HT-29 (cell line): ENCODE results near the gene GRAMD1C. TPM values are rescaled to one million over a fixed set of nuclear protein-coding genes. Genes with fewer than 3 reads are reported as not detected.
"Not testable (repeated sequence)": the region's sequence is repeated elsewhere in the genome, so short reads cannot be mapped to it uniquely, and the experiment has no call there.

Experiments
- DNase-seq: peaks from one replicate; pipeline ENCODE4 v3.0.0-alpha.2; 2015; ENCODE audit warnings: low spot score
- total RNA-seq: library from RNA; depleted of rRNA; stranded (reverse); fragments of >200 nt; shearing (Covaris generic); gene quantifications from 2 replicates; pipeline ENCODE4 v1.2.3, GENCODE V29; 2014

GRAMD1C gene
- total RNA-seq, 1 experiment from 2014 or later, result 0.10 TPM

DNA sequence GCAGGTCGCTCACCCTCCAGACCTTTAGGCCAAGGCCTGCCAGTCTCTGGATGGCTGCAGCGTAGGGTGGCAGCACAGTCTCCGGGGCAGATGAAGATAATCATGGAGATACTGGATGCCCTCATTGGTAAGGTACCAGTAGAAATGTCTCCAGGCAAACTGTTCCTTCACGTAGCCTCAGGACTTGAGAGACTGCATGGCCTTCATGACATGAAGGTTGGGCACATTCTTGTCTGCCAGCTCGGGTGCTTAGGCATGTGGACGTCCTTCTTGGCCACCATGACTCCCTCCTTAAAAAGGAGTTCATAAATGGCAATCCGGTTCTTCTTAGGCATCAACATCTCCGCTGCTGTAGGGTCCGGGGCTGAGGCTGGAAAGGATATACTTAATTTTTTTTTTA is 11.8 kb downstream of the GRAMD1C start:
- not testable (repeated sequence) for DNase-seq

DNA sequence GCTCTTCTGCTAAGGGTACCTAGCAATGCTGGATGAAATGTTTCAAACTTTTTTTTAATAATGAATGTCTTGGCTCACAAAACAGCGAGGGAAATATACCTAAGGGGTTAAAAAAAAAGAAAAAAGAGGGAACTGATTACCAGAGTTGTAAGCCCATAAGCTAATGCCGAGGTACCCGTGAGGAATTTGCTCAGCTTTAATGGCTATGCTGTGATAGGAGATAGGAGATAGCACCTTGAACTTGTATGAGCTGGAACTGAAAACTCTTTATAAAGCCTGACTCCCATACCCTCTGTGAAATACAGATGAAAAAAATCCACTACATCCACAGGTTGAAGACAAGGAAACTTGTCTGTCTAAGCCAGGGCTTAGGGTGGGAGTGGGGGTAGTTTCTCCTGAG is 13.9 kb downstream of the GRAMD1C start:
- no peak for DNase-seq

DNA sequence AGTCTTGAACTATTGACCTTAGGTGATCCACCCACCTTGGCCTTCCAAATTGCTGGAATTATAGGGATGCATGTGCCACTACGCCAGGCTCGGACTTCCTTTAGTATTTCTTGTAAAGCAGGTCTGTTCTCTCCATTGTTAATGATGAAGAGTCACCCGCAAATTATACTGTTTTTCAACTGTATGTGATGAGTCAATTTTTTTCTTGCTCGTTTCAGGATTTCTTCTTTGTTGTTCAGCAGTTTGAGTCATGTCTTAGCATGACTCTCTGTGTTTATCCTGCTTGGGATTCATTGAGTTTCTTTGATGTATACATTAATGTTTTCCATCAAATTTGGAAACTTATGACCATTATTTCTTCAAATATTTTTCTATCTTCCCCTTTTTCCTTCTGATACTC is 28.9 kb downstream of the GRAMD1C start:
- no peak for DNase-seq

DNA sequence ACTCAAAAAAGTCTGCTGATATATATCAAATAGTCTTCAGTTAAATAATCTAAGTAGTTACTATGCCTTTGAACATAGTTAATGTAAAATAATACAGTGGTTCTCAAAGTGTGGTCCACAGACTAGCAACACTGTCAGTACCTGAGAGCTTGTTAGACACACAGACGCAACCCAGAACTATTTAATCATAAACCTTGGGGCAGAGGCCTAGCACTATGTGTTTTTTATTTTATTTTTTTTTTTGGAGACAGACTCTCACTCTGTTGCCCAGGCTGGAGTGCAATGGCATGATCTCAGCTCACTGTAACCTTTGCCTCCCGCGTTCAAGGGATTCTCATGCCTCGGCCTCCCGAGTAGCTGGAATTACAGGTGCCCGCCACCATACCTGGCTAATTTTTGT is 34.7 kb downstream of the GRAMD1C start:
- no peak for DNase-seq

DNA sequence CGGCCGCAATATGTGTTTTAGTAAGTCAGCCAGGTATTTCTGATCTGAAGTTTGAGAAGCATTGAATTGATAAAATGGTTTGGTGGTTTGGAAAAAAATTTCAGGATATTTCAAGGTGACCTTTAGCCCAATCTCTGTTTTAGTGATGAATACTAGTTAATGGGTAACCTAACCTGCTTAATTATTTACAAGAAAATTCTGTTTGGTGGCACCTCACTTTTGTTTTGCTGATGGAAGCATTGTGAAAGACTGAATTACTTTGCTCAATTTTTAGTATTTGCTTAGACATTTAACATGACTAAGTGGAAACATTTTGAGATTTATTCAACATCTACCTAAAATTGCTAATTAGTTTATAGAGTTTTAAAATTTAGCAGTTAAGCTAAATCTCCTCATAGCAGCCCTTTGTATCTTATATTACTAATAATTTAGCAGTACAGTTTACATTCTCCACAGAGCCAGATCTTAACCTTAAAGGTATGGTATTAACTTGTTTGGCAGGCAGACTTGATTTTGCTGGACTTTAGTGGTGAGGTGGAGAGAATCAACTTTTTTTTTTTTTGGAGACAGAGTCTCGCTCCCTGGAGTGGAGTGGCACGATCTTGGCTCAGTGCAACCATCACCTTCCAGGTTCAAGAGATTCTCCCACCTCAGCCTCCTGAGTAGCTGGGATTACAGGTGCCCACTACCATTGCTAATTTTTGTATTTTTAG is 35.4 kb downstream of the GRAMD1C start:
- DNase-seq, result peak; percentile 10

DNA sequence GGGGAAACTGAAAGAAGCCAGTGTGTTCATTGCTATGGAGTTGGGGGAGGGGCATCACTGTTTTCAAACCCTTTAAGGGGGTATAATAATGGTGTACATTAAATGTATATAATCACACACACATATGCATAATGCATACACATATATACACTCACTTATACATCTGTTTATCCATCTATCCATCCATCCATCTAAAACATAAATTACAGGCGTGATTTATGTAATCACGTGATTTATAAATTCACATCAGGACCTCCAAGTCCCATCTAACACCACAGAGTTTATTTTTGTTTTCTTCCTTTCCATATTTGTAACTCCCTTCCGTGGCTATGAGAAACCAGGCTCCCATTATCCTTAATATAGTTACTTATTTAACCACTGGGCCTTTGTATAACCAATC is 39.8 kb downstream of the GRAMD1C start:
- no peak for DNase-seq

DNA sequence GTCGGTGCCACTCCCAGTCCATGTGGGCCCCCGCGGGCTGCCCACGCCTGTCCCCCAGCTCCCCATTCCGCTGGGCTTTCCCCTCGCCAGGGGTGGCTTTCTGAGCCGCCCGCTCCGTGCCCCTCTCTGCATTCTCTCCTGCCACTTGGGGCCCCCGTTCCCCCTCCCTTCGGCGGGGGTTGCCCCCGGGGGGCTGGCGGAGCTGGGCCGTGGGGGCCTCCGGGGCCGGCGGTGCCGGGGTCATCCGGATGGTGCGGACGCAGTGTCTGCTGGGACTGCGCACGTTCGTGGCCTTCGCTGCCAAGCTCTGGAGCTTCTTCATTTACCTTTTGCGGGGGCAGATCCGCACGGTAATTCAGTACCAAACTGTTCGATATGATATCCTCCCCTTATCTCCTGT is 46.5 kb downstream of the GRAMD1C start:
- DNase-seq, result no peak

DNA sequence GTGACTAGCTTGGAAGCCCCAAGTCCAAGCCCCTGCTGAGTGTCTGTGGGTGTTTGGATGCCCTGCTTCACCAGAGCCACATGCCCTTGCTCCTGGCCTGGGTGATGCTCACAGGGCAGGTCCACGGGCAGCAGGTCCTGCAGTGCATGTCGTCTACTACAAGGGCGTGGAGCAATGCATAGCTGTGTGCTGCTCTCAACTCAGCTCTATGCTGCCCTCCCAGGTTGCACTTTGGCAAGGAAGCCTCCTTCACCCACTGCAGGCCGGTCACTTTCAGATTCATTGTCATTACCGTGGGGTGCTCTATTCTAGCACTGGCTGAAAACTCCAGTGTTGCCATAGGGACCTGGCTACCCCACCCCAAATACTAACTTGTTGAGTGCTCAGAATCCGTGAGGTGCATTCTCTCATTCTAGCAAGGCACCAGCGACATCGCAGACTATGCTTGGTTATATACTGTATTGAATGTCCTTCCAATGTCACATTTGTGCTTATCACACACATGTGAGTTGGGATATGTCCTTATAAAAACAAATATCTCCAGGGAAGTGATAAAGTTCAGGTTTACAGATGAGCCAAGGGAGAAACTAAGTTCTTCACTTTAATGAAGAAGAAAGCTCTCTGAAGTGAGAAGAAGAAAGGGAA is 51.8 kb downstream of the GRAMD1C start:
- DNase-seq, result peak; percentile 26

DNA sequence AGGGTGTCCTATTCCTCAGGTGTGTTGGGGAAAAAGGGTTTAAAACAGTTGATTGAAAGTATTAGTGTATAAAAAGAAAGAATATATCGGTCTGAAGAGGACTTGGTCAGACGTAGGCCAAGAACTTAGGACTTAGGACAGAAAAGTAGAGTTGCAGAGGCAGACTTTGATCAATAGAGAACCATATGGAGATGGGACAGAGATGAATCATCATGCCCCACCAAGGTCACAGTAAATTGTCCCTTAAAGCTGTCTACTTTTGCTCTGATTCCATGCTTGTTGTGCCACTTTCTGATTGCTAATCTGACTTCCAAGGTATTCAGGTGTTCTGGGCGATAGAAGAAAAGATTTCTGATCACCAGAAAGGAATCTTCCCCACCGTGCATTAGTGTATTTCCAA is 56.3 kb downstream of the GRAMD1C start:
- DNase-seq, result no peak

DNA sequence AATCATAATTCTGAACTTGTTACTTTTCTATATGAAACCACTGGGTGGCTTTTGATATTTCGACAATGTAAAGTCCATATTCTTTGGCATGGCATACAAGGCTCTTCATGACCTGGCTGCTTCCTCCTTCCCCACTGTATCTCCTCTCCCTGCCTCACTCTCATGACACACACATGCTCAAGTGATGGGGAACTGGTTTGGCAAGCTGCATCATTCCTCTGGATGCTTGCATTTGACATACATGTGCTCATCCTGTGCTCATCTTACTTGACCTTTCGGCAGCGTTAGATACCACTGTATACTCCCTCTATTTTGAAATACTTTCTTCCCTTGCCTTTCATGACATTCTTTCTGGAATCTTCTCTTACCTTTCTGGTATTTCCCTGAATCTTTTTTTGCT is 57.4 kb downstream of the GRAMD1C start:
- DNase-seq, result no peak

DNA sequence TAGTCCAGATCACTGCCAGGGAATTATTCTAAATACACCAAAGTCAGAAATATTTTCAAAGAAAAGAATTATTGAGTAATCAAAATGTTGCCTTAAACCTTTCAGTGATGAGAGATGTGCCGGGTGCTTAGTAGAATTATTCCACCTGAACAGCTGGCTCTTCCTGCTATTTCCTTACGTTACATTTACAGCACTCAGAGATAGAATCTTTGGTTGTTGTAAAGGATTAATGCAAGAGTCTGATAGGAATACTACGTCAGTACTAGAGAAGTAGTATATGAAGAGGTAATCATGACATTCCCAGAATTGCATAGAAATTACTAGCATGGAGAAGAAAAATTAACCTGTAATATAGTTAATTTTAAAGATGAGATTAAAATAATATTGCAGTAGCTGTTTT is 58.3 kb downstream of the GRAMD1C start:
- no peak for DNase-seq

DNA sequence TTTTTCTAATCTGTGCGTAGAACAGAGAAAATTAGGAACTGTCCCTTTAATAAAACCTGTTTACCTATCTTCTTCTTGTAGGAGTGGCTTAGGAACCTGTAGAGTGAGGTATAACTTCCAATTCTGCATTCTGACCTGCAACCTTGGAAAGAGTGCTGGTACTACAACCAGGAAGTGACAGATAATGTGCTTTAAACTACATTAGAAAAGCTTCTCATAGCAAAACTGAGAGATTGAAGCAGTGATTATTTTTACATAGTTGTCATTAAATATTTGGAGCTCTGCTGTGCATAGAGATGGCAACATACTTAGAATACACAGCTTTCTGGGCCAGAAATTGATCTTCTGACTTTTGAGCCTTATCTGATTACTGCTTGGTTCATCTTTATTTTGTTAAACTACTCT is 58.8 kb downstream of the GRAMD1C start:
- DNase-seq, result peak; percentile 84

DNA sequence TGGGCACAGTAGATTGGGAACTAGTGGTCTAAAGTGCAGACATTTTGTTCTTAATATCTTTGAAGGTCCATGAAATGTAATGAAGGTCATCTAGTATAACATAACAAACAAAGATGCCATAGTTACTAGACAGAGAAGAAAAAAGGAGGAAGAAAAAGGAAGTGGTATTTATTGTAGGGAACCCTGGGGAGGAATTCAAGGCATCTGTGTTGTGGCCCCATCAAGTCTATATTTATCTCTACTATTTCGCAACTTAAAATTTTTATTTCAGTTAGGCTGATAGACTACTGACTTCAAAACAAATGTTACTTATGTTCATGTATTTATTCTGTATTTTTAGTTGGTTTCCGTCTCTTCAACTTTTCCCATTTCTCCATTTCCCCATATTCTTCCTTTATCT is 60.3 kb downstream of the GRAMD1C start:
- no peak for DNase-seq

DNA sequence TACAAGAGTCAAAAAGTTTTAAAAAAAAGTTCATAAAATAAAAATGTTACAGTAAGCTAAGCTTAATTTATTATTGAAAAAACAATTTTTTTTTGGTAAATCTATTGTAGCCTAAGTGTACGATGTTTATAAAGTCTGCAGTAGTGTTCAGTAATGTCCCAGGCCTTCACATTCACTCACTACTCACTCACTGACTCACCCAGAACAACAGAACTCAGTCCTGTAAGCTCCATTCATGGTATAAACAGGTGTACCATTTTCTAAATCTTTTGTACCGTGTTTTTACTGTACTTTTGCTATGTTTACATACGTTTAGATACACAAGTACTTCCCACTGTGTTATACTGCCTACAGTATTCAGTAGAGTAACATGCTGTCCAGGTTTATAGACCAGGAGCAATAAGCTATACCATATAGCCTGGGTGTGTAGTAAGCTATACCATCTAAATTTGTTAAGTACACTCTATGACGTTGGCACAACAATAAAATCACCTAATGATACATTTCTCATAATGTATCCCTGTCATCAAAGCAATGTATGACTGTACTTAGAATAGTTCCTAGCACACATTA is 68.1 kb downstream of the GRAMD1C start:
- DNase-seq, result no peak

DNA sequence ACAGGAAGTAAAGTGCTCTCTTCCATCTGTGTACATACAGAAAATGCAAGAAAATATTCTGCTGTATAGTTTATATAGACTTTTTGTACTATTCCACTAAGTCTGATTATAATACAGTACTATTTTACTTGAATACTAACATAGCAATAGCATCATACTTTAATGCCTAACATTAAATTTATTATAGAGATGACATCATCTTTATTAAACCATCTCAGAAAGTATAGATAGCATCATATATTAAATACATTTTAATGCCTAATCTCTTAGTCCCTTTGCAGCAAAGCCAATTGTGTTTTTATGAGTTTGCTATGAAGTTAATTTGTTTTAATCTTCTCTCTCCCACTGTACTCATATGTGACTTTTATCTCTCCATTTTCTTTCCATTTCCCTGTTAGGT is 69.5 kb downstream of the GRAMD1C start:
- no peak for DNase-seq

DNA sequence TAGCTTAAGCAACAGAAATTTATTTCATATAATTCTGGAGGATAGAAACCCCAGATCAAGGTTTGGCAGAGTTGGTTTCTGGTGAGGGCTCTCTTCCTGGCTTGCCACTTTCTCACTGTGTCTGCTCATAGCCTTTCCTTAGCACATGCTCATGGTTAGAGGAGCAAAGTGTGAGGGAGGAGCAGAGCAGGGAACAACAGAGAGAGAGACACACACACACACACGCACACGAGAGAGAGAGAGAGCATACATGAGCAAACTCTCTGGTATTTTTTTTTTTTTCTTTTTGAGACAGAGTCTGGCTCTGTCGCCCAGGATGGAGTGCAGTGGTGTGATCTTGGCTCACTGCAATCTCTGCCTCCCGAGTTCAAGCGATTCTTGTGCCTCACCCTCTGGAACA is 72.4 kb downstream of the GRAMD1C start:
- no peak for DNase-seq

DNA sequence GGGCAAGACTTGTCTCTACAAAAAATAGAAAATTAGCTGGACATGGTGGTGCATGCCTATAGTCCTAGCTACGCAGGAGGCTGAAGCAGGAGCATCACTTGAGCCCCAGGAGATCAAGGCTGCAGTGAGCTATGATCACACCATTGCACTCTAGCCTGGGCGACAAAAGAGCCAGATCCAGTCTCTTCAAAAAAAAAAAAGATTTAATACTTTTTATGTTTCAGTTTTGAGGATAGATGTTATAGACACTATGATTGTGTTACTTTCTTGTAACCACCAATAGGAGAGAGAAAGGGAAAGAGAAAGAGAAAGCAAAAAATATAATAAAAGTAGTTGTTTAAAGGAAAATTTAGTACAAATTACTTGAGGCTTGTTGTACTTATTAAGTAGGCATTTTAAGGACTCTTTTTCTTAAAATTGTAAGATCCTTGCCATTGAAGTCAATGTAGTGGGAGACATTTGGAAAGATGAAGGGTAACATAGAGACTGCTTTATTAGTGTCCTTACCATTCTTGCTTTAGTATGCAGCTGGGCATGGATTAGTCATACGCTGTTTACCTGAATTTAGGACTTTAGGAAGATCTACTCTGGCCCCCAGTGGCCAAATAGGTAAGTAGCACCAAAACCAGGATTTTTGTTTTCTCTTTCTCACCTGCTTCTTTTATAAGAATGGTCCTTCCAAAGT is 74.1 kb downstream of the GRAMD1C start:
- DNase-seq, result peak; percentile 85

DNA sequence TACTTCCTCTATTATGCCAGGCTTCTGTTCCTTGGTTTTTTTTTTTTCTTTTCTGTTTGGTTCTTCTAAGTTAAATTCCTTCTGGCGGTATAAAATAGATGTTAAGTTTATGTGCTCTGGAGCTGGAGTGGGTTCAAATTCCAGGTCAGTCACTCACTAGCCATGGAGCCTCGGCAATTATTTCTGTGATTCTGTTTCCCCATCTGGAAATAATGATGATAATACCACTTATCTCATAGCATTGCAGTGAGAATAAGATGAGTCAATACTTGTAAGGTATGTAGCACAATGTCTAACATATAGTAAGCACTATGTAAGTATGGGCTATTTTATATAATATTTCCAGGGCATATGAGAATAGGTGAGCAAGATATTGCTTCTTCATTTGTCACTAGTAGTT is 76.1 kb downstream of the GRAMD1C start:
- DNase-seq, result no peak

DNA sequence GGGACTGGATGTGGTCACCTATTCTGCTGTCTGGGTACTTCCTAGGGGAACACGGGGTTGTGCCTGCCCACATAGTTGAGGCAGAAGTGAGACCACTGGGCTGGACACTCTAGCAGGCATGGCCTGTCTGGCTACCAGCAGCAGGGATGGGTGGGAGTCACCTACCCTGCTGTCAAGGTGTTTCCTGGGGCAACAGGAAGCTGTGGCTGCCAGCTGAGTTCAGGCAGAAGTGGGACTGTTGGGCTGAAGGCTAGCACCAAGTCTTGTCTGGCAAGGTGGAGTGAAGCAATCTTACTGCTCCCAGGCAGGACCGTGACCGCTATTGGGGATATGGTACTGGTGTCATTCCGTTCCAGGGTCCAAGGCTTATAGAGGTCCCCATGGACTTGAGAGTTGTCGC is 89.0 kb downstream of the GRAMD1C start:
- DNase-seq, result no peak

DNA sequence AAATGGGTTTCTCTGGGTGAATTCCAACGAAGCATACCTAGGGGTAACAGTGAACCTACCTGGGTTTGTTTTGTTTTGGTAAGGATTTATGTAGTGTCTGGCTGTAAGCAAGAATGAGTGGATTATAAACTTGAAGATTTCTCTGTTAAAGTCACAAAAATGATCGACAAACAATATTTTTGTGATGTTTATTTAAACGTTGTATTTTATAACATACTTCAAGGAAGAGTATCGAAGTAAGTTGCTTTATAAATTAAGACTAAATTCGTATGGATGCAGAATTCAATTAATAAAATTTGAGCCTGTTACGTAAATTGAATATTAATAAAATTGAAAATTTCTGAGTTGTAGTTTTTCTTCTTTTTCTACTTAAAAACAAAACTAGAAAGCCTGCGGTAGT is 108.2 kb downstream of the GRAMD1C start:
- DNase-seq, result no peak

DNA sequence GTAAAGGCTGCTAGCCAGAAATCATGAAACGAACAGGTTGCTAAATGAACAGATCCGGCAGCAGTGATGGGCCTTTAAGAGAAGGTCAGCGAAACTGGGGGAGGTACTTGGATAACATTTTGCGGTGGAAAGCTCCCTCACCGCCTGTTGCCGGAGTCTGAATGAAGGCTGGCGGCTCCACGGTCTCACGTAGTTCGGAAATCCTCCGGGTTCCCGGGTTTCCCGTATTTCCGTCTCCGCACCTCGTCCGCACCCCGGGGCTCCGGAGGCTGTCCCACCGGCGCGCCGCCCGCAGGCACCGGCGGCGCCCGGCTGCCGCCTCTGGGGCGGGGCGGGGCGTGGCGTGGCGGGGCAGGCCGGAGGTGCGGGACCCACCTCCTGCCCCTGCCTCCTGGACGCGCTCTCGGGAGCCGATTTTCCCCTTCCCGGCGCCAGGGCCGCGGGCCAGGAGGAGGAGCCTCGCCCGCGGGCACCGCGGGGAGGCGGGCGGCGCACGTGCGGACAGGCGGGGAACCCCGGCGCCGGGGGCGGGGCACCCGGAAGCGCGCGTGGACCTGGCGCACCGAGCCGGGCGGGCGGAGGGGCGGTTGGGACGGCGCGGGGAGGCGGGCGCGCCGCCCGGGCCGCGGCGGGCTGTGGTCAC is 108.9 kb downstream of the GRAMD1C start, which contains the start of gene ZDHHC23:
Gene ZDHHC23, plus strand, starts transcription at position 642 of the 643 bp plus-strand sequence. CDS start 790 bp downstream, outside the sequence.
- peak; percentile 71 for DNase-seq
